Suprapubic skin (tissue), 4 donors: Measurements from ENCODE around the gene ITGA5. TPM values are rescaled to one million over a fixed set of nuclear protein-coding genes. Genes with fewer than 3 reads are reported as not detected.
"Not testable (repeated sequence)": the region's sequence is repeated elsewhere in the genome, so short reads cannot be mapped to it uniquely, and the experiment has no call there.

ENCODE experiments used
- DNase-seq, 2 donors: peaks; one replicate each; pipeline ENCODE4 v3.0.0-alpha.2; 2019; ENCODE audit warnings: low spot score in 2 of 2
- H3K27ac ChIP-seq: fragments of 200-600 bp; sonication (generic); one replicate; pipeline ENCODE4 v1.5.1; 2019
- H3K27me3 ChIP-seq: fragments of 200-600 bp; sonication (generic); one replicate; pipeline ENCODE4 v1.5.1; 2019
- H3K36me3 ChIP-seq: fragments of 200-600 bp; sonication (generic); one replicate; pipeline ENCODE4 v1.5.1; 2019
- H3K4me1 ChIP-seq: fragments of 200-600 bp; sonication (generic); one replicate; pipeline ENCODE4 v1.5.1; 2019
- H3K4me3 ChIP-seq: fragments of 200-600 bp; sonication (generic); one replicate; pipeline ENCODE4 v1.5.1; 2019; ENCODE audit warnings: mild to moderate bottlenecking
- H3K9me3 ChIP-seq: fragments of 200-600 bp; sonication (generic); one replicate; pipeline ENCODE4 v1.5.1; 2019
- CTCF ChIP-seq, 2 donors: fragments of 200-600 bp in 1 of 2; fragments of 450-650 bp in 1 of 2; sonication (generic) in 1 of 2; IDR thresholded peaks; one replicate each; pipeline ENCODE4 v1.5.1; 2016 to 2019; ENCODE audit warnings: antibody characterized with exemption in 2 of 2, mild to moderate bottlenecking in 1 of 2, moderate library complexity in 1 of 2
- EP300 ChIP-seq: sonication (generic); formaldehyde crosslinking; IDR thresholded peaks from one replicate; pipeline ENCODE4 v1.6.1; 2017; ENCODE audit warnings: antibody characterized with exemption
- POLR2A ChIP-seq, 2 donors: fragments of 450-650 bp; IDR thresholded peaks; one replicate each; pipeline ENCODE4 v1.6.1; 2017; ENCODE audit warnings: antibody characterized with exemption in 2 of 2, mild to moderate bottlenecking in 2 of 2, moderate library complexity in 2 of 2
- POLR2AphosphoS5 ChIP-seq, 3 donors: sonication (generic); formaldehyde crosslinking; IDR thresholded peaks; one replicate each; pipeline ENCODE4 v1.6.1; 2017; ENCODE audit warnings: antibody characterized with exemption in 3 of 3
- WGBS: methylation state at CpG from one replicate; pipeline ENCODE4 v1.1.5; 2018; 5-methylcytosine and 5-hydroxymethylcytosine counted together
- total RNA-seq, 4 donors: library from RNA; depleted of rRNA; stranded (reverse); fragments of >200 nt; gene quantifications; one replicate each; pipeline ENCODE4 v1.1.0, GENCODE V29; 2016

The ITGA5 gene
- total RNA-seq, 4 donors from 2014 or later, result 16.3 to 36.4 (median 24.8) TPM

- H3K27me3 ChIP-seq, result no peaks in the 10 kb centered on the region
- H3K4me3 ChIP-seq, result peak overlapping the region; percentile 64
- no peak for DNase-seq
- no peaks in the 10 kb centered on the region for H3K9me3 ChIP-seq
- peaks cover 39% of the 10 kb centered on the region for H3K4me1 ChIP-seq
- WGBS, result 6% methylated on average over 15 of the region's 15 CpGs
- H3K36me3 ChIP-seq, result no peaks in the 10 kb centered on the region
- H3K27ac ChIP-seq, result peak overlapping the region; percentile 90
- TF ChIP-seq EP300, result no peak
- no peak for TF ChIP-seq POLR2A (IDR thresholded peaks at IDR 0.05)
- TF ChIP-seq POLR2AphosphoS5 (IDR thresholded peaks at IDR 0.05), result no peak
- no peak for TF ChIP-seq CTCF (IDR thresholded peaks at IDR 0.05)
Observed at GRCh38 chr12:54358191-54358944, 60.7 kb downstream of the ITGA5 start.

GRCh38 chr12:54357506-54358190 lies 61.4 kb downstream of the ITGA5 start:
- Histone ChIP-seq H3K9me3 (no peaks in the 10 kb centered on the region), H3K27ac (peak overlapping the region; percentile 37), H3K36me3 (no peaks in the 10 kb centered on the region), H3K4me1 (peaks cover 43% of the 10 kb centered on the region), H3K27me3 (no peaks in the 10 kb centered on the region), H3K4me3 (no peak overlapping the region)
- DNase-seq, result no peak
- TF ChIP-seq POLR2A (IDR thresholded peaks at IDR 0.05) (no peak), EP300 (no peak), CTCF (IDR thresholded peaks at IDR 0.05) (no peak), POLR2AphosphoS5 (IDR thresholded peaks at IDR 0.05) (no peak)
- 57% methylated on average over 2 of the region's 2 CpGs for WGBS

- no peaks in the 10 kb centered on the region for H3K9me3 ChIP-seq
- H3K27ac ChIP-seq, result peak overlapping the region; percentile 37
- WGBS, result 90% methylated on average over 4 of the region's 4 CpGs
- no peak overlapping the region for H3K4me3 ChIP-seq
- DNase-seq, result no peak
- peaks cover 1% of the 10 kb centered on the region for H3K36me3 ChIP-seq
- peaks cover 50% of the 10 kb centered on the region for H3K4me1 ChIP-seq
- H3K27me3 ChIP-seq, result no peaks in the 10 kb centered on the region
- TF ChIP-seq EP300 (no peak), POLR2AphosphoS5 (IDR thresholded peaks at IDR 0.05) (no peak), POLR2A (IDR thresholded peaks at IDR 0.05) (no peak)
Observed at GRCh38 chr12:54356951-54357356, 62.1 kb downstream of the ITGA5 start.

- no peak overlapping the region for H3K4me3 ChIP-seq
- H3K36me3 ChIP-seq, result peaks cover 9% of the 10 kb centered on the region
- DNase-seq, result no peak
- H3K9me3 ChIP-seq, result no peaks in the 10 kb centered on the region
- TF ChIP-seq POLR2AphosphoS5 (IDR thresholded peaks at IDR 0.05) (no peak), EP300 (no peak), CTCF (IDR thresholded peaks at IDR 0.05) (no peak), POLR2A (IDR thresholded peaks at IDR 0.05) (no peak)
- H3K4me1 ChIP-seq, result peaks cover 56% of the 10 kb centered on the region
- H3K27me3 ChIP-seq, result no peaks in the 10 kb centered on the region
- 66% methylated on average over 3 of the region's 3 CpGs for WGBS
- peak overlapping the region; percentile 27 for H3K27ac ChIP-seq
Observed at GRCh38 chr12:54356228-54356627, 62.8 kb downstream of the ITGA5 start.

GRCh38 chr12:54355104-54355815 lies 63.8 kb downstream of the ITGA5 start:
- WGBS, result 83% methylated on average over 6 of the region's 6 CpGs
- TF ChIP-seq EP300 (no peak), POLR2AphosphoS5 (IDR thresholded peaks at IDR 0.05) (no peak), POLR2A (IDR thresholded peaks at IDR 0.05) (no peak), CTCF (IDR thresholded peaks at IDR 0.05) (no peak)
- peak overlapping the region; percentile 27 for H3K27ac ChIP-seq
- H3K36me3 ChIP-seq, result peaks cover 18% of the 10 kb centered on the region
- H3K27me3 ChIP-seq, result no peaks in the 10 kb centered on the region
- DNase-seq, result no peak
- peaks cover 56% of the 10 kb centered on the region for H3K4me1 ChIP-seq
- no peaks in the 10 kb centered on the region for H3K9me3 ChIP-seq
- no peak overlapping the region for H3K4me3 ChIP-seq

GRCh38 chr12:54354271-54354670 lies 64.8 kb downstream of the ITGA5 start:
- Histone ChIP-seq H3K4me1 (peaks cover 51% of the 10 kb centered on the region), H3K36me3 (peaks cover 28% of the 10 kb centered on the region)
- H3K9me3 ChIP-seq, DNase-seq, H3K4me3 ChIP-seq, H3K27ac ChIP-seq, H3K27me3 ChIP-seq: not testable (repeated sequence)
- WGBS, result 81% methylated on average over 7 of the region's 7 CpGs
